Subcutaneous adipose tissue (tissue), 4 donors: ENCODE results near the gene IQGAP2. TPM values are rescaled to one million over a fixed set of nuclear protein-coding genes. Genes with fewer than 3 reads are reported as not detected.

ENCODE experiments used
- CTCF ChIP-seq: fragments of 450-650 bp; IDR thresholded peaks from one replicate; pipeline ENCODE4 v1.5.1; 2016; ENCODE audit warnings: low read depth, mild to moderate bottlenecking, control low read depth, antibody characterized with exemption, moderate library complexity
- total RNA-seq, 4 donors: library from RNA; depleted of rRNA; stranded (reverse); fragments of >200 nt; gene quantifications; one replicate each; pipeline ENCODE4 v1.1.0, GENCODE V29; 2016

Gene IQGAP2
- total RNA-seq, 4 donors from 2014 or later, result 16.8 to 119 (median 57.0) TPM

- no peak for TF ChIP-seq CTCF
Observed at GRCh38 chr5:76622973-76623596, 220.0 kb downstream of the IQGAP2 start, which contains the start of gene F2RL2. Gene F2RL2, minus strand, starts transcription at chr5:76623403. Its CDS starts 173 bp downstream, at chr5:76623230.

DNA sequence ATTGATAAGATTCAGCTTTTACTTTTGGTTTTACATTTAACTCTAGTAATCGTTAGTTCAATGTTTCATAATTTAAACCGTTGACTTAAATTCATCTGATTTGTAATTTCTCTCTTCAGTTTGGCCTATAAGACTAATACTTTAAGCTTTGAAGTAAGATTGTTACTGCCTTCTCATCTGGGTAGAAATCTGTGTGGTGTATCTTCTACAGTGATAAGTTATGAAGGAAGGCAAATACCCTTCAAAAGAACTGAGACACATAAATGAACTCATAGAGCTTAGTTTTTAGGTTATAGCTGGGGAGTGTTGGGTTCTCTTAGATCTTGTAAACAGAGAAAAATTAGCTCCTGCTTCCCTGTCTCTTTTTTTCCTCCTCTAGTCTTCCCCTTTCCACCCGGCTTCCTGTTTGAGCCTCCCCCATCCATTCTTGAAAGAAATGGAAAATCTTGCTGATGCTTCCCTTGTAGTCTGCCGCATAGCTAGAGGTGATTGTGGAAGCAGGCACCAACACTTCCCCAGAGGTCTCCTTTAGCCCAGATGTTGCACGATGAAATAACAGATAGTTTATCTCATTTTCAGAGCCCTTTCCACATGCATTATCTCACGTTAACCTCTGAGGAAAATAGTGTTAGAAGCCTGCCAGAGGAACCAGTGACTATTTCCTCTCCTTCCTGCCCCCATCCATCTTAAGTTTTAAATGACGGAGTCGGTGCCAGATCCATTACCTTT, 222.2 kb downstream of the IQGAP2 start:
- TF ChIP-seq CTCF, result no peak

DNA sequence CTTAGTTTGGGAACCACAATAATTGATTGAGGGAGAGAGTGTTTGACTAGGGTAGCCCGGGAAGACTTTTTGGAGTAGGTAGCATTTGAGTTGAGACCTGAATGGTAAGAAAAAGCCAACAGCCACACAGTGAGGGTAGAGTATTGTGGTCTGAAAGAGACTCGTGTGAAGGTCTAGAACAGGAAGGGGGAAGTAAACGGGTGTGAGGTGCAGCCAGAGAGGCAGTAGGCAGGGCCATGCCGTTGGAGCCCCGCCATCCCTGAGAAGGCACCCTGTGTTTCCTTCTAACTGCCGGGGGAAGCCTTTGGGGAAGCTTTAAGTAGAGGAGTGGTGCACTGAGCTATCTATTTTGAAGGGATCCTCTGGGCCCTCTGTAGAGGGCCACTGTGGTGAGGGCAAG, 223.7 kb downstream of the IQGAP2 start:
- no peak for TF ChIP-seq CTCF

DNA sequence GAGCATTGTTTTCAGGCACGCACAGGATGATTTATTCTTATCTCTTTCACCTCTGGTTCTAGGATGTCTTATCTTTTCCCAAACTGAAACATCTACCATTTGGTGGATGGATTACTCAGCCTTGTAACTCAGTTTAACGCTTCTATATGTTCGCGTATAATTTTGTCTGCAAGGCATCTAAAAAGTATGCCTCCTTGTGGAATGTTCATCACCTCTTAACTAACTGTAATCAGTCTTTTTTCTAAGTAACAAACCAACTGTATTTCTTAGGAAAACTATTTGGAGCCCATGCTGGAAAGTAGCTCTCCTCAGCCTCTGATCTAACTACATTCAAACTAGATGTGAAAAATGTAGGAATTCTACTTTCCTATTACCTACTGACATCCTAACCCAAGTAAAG, 231.6 kb downstream of the IQGAP2 start:
- TF ChIP-seq CTCF, result no peak

DNA sequence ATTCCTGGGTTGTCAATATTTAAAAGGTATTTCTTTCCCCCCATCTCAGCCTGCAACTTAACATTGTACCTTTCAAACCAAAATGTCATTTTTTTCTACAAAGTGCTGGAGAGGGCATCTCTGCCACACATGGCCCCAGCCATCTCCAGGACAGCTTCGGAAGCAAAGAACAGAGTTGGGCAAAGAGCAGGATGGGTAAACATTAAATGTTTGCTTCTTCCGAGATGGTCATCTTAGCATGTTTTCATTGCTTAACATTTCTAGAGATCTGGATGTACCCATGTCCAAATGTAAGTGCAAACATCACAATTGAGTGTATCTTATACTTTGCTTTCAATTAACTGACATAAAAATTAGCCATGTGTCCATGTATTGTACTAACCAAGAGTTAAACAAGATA, 234.4 kb downstream of the IQGAP2 start:
- no peak for TF ChIP-seq CTCF

DNA sequence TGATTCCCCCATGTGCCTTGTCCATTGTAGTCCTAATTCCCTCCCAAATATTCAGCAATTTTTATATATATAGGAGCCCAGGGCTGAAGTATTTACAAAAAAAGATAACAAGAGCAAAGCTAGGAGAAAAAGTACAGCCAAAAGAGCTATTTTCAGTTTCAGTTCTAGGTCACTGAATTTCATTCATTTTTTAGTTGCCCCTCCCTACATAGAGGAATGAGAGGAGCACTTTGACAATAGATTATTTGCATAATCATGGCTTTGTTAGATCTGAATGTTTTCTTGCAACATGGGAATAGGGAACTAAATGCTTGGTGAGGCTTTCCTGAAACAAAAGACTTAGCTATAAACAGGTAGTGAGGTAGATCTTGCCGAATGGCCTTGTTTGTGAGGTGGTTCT, 235.4 kb downstream of the IQGAP2 start:
- TF ChIP-seq CTCF, result no peak

DNA sequence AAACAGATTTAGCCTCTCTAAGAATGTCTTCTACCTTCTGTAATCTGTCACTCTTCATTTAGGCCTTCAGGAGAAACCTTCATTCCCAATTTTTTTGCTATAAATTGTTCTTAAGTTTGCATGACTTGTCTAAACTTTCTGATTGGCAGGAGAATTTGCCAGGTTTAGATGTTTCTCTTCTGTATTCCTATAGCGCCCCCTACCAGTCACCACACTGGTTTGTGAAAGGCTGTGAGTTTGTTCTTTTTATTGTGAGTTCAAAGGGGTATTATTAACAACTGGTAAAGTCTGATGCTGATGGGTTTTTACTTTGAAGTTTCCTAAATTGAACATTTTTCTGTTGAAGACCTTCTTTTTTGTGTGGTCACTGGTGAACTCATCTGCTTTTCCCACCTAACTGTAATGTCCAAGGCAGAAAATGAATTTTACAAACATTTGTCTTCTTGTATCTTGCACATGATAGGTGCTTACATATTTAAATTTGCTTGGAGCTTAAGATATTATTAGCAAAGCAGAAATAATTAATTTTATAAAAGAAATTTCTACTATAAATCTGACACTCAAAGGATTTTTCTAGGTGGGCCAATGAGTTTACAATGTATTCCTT, 238.5 kb downstream of the IQGAP2 start:
- TF ChIP-seq CTCF, result no peak
